Uterus (tissue), 2 donors: ENCODE results near the gene SPEM3.

Source experiments
- CTCF ChIP-seq, 4 experiments: fragments of 200-600 bp in 2 of 4; fragments of 450-650 bp in 2 of 4; sonication (generic) in 2 of 4; IDR thresholded peaks; one replicate each; pipeline ENCODE4 v1.5.1; 2016 to 2019; ENCODE audit warnings: antibody characterized with exemption in 4 of 4, mild to moderate bottlenecking in 2 of 4, moderate library complexity in 1 of 4
- POLR2A ChIP-seq, 2 donors: fragments of 450-650 bp; IDR thresholded peaks; one replicate each; pipeline ENCODE4 v1.6.1; 2016; ENCODE audit warnings: antibody characterized with exemption in 2 of 2, mild to moderate bottlenecking in 1 of 2, moderate library complexity in 1 of 2

GRCh38 chr17:7476951-7477350, 48.3 kb downstream of the SPEM3 start:
- TF ChIP-seq CTCF (IDR thresholded peaks at IDR 0.05) (no peak), POLR2A (IDR thresholded peaks at IDR 0.05) (no peak)
